ENCODE data around the gene MGAT4A. TPM values are rescaled to one million over a fixed set of nuclear protein-coding genes. Genes with fewer than 3 reads are reported as not detected.

MGAT4A gene
- total and polyA plus RNA-seq, 2 experiments from 2014 or later, result 4.4 to 5.6 TPM

DNA sequence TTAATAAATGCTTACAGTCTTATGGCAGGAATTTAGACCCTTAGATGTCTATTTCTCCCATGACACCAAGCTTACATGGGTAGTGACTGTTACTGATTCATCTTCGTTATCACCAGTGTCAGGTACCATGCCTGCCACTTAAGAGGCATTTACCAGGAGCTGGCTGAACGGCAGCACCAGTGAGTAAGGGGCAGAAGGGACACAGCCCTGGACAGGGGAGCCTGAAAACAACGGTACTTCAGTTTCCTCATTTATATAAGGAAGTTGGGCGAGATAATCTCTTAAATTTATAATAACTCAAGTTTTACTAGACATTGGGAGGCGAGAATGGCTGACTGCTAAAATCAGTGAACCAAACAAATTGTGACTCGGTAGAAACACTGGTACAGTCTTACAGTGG is 123.8 kb downstream of the MGAT4A start:
- Histone ChIP-seq H4K20me1 (replicated peaks; ENCODE audit: insufficient read depth) (peaks cover 8% of the 10 kb centered on the region), H3K36me3 (ENCODE audit: insufficient read depth) (peaks cover 12% of the 10 kb centered on the region; the same call in 1 of the 2 replicates), H3K79me2 (replicated peaks; ENCODE audit: insufficient read depth) (peaks cover 60% of the 10 kb centered on the region), H3K4me2 (peak overlapping the region; percentile 98), H3F3A (replicated peaks; ENCODE audit: low read depth) (peaks cover 3% of the 10 kb centered on the region), H3K27ac (ENCODE audit: low read depth) (no peak overlapping the region), H3K9me2 (ENCODE audit: insufficient read depth) (no peaks in the 10 kb centered on the region), H3K27me3 (ENCODE audit: insufficient read depth) (no peaks in the 10 kb centered on the region), H3K4me3 (peak overlapping the region; percentile 96), H2AFZ (no peak overlapping the region), H3K4me1 (ENCODE audit: insufficient read depth) (peaks cover 17% of the 10 kb centered on the region)
- Mint-ChIP-seq H3K4me3 (peak overlapping the region; percentile 86), H3K27me3 (ENCODE audit: insufficient read depth, low read depth, poor library complexity) (peaks cover 6% of the 10 kb centered on the region), H3K36me3 (ENCODE audit: low read depth) (peaks cover 32% of the 10 kb centered on the region), H3K27ac (no peak overlapping the region), H3K9me3 (no peaks in the 10 kb centered on the region; the same call in 2 of the 3 replicates), H3K4me1 (peaks cover 14% of the 10 kb centered on the region)
- DNase-seq (ENCODE audit: low spot score) (no peak), ATAC-seq (no peak)
- TF ChIP-seq ZNF331 (CRISPR knock-in tag; IDR thresholded peaks at IDR 0.05; ENCODE audit: low read depth), result no peak
- no peak for TF ChIP-seq CREB1 (CRISPR knock-in tag; IDR thresholded peaks at IDR 0.05; ENCODE audit: low read depth)
- no peak for TF ChIP-seq EZH2 (IDR thresholded peaks at IDR 0.05; ENCODE audit: low read depth, unreplicated experiment)
- TF ChIP-seq, protein P1, sequence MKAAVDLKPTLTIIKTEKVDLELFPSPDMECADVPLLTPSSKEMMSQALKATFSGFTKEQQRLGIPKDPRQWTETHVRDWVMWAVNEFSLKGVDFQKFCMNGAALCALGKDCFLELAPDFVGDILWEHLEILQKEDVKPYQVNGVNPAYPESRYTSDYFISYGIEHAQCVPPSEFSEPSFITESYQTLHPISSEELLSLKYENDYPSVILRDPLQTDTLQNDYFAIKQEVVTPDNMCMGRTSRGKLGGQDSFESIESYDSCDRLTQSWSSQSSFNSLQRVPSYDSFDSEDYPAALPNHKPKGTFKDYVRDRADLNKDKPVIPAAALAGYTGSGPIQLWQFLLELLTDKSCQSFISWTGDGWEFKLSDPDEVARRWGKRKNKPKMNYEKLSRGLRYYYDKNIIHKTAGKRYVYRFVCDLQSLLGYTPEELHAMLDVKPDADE (IDR thresholded peaks at IDR 0.05), result no peak
- TF ChIP-seq, protein P2, sequence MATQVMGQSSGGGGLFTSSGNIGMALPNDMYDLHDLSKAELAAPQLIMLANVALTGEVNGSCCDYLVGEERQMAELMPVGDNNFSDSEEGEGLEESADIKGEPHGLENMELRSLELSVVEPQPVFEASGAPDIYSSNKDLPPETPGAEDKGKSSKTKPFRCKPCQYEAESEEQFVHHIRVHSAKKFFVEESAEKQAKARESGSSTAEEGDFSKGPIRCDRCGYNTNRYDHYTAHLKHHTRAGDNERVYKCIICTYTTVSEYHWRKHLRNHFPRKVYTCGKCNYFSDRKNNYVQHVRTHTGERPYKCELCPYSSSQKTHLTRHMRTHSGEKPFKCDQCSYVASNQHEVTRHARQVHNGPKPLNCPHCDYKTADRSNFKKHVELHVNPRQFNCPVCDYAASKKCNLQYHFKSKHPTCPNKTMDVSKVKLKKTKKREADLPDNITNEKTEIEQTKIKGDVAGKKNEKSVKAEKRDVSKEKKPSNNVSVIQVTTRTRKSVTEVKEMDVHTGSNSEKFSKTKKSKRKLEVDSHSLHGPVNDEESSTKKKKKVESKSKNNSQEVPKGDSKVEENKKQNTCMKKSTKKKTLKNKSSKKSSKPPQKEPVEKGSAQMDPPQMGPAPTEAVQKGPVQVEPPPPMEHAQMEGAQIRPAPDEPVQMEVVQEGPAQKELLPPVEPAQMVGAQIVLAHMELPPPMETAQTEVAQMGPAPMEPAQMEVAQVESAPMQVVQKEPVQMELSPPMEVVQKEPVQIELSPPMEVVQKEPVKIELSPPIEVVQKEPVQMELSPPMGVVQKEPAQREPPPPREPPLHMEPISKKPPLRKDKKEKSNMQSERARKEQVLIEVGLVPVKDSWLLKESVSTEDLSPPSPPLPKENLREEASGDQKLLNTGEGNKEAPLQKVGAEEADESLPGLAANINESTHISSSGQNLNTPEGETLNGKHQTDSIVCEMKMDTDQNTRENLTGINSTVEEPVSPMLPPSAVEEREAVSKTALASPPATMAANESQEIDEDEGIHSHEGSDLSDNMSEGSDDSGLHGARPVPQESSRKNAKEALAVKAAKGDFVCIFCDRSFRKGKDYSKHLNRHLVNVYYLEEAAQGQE (IDR thresholded peaks at IDR 0.05; ENCODE audit: unreplicated experiment), result no peak
- TF ChIP-seq JUNB (IDR thresholded peaks at IDR 0.05; ENCODE audit: unreplicated experiment), result no peak
- no peak for TF ChIP-seq STAT1 (IDR thresholded peaks at IDR 0.05; ENCODE audit: unreplicated experiment)
- TF ChIP-seq, protein P3, sequence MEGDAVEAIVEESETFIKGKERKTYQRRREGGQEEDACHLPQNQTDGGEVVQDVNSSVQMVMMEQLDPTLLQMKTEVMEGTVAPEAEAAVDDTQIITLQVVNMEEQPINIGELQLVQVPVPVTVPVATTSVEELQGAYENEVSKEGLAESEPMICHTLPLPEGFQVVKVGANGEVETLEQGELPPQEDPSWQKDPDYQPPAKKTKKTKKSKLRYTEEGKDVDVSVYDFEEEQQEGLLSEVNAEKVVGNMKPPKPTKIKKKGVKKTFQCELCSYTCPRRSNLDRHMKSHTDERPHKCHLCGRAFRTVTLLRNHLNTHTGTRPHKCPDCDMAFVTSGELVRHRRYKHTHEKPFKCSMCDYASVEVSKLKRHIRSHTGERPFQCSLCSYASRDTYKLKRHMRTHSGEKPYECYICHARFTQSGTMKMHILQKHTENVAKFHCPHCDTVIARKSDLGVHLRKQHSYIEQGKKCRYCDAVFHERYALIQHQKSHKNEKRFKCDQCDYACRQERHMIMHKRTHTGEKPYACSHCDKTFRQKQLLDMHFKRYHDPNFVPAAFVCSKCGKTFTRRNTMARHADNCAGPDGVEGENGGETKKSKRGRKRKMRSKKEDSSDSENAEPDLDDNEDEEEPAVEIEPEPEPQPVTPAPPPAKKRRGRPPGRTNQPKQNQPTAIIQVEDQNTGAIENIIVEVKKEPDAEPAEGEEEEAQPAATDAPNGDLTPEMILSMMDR (conservative IDR thresholded peaks at IDR 0.05; ENCODE audit: low read depth in 2 of 2), result no peak
- no peak for TF ChIP-seq EZH2phosphoT487 (IDR thresholded peaks at IDR 0.05; ENCODE audit: unreplicated experiment)

Measured in GM23338 (cell line).